ENCODE results near the gene PACS1.

DNA sequence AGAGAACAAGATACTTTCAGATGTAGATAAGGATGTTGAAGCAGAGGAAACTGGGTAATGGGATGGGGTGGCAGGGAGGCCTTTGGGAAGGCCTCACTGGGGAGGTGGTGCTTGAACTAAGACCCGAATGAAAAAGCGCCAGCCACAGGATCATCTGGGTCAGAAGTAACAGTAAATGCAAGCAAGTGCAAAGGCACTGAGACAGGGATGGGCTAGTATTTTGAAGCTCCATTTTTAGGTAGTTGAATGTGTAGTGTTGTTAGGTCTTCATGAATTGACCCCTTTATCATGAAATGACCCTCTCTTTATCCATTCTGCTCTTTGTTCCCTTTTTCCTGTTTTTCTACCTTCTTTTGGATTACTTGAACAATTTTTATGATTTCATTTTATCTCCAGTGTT lies 6.2 kb upstream of the PACS1 start:
- TF ChIP-seq CTCF (IDR thresholded peaks at IDR 0.05; ENCODE audit: low read length): no peak
- no peak for TF ChIP-seq EZH2phosphoT487 (IDR thresholded peaks at IDR 0.05; ENCODE audit: low read length)

Measured in MM.1S (cell line).